BLaER1 treated with 17β-estradiol and CSF1 and Interleukin-3, amounts not matched to agents 10 nM and 100 nM (cell line): ENCODE measurements around the gene FER1L5.
A peak's percentile ranks its signal among the peaks of the same experiment; 100 is the strongest.

Experiments
- H3K27ac ChIP-seq, 11 experiments: shearing (Covaris generic); formaldehyde crosslinking; 2 replicates each; pipeline ENCODE4 v1.8.1; 2022
- H3K27me3 ChIP-seq, 11 experiments: shearing (Covaris generic); formaldehyde crosslinking; 2 replicates each; pipeline ENCODE4 v1.8.1; 2022
- H3K36me3 ChIP-seq, 11 experiments: shearing (Covaris generic); formaldehyde crosslinking; 2 replicates each; pipeline ENCODE4 v1.8.1; 2022
- H3K4me1 ChIP-seq, 10 experiments: shearing (Covaris generic); formaldehyde crosslinking; 2 replicates each; pipeline ENCODE4 v1.8.1; 2022
- H3K4me2 ChIP-seq, 11 experiments: shearing (Covaris generic); formaldehyde crosslinking; 2 replicates each; pipeline ENCODE4 v1.8.1; 2022
- H3K4me3 ChIP-seq, 10 experiments: shearing (Covaris generic); formaldehyde crosslinking; 2 replicates each; pipeline ENCODE4 v1.8.1; 2022
- H3K9ac ChIP-seq, 11 experiments: shearing (Covaris generic); formaldehyde crosslinking; 2 replicates each; pipeline ENCODE4 v1.8.1; 2022
- H3K9me3 ChIP-seq, 11 experiments: shearing (Covaris generic); formaldehyde crosslinking; replicated peaks in 1 of 11; 2 replicates each; pipeline ENCODE4 v1.8.1; 2022
- H4K20me1 ChIP-seq, 11 experiments: shearing (Covaris generic); formaldehyde crosslinking; 2 replicates each; pipeline ENCODE4 v1.8.1; 2022
- Cebpa-rat ChIP-seq, 11 experiments: shearing (Covaris generic); IDR thresholded peaks; 2 replicates each; pipeline ENCODE4 v1.8.1; 2022

Gene FER1L5

GRCh38 chr2:96683307-96683706, 40.7 kb downstream of the FER1L5 start:
- no peak for TF ChIP-seq Cebpa-rat (IDR thresholded peaks at IDR 0.05)
- H4K20me1 ChIP-seq: no peaks in the 10 kb centered on the region
- H3K4me2 ChIP-seq: peak overlapping the region in 8 of 11 experiments; percentile 7 to 63 (median 46); a peak in 8 of 22 replicates
- H3K9me3 ChIP-seq: no peaks in the 10 kb centered on the region
- no peaks in the 10 kb centered on the region for H3K27me3 ChIP-seq
- H3K36me3 ChIP-seq: no peaks in the 10 kb centered on the region
- peaks cover 0 to 46% (median 37%) of the 10 kb centered on the region in 10 experiments; a peak in 14 of 20 replicates for H3K4me1 ChIP-seq
- H3K9ac ChIP-seq: no peak overlapping the region
- H3K27ac ChIP-seq: no peak overlapping the region
- no peak overlapping the region for H3K4me3 ChIP-seq

GRCh38 chr2:96683972-96684820, 41.6 kb downstream of the FER1L5 start:
- H3K4me2 ChIP-seq: peak overlapping the region in 8 of 11 experiments; percentile 18 to 63 (median 50); a peak in 14 of 22 replicates

DNA sequence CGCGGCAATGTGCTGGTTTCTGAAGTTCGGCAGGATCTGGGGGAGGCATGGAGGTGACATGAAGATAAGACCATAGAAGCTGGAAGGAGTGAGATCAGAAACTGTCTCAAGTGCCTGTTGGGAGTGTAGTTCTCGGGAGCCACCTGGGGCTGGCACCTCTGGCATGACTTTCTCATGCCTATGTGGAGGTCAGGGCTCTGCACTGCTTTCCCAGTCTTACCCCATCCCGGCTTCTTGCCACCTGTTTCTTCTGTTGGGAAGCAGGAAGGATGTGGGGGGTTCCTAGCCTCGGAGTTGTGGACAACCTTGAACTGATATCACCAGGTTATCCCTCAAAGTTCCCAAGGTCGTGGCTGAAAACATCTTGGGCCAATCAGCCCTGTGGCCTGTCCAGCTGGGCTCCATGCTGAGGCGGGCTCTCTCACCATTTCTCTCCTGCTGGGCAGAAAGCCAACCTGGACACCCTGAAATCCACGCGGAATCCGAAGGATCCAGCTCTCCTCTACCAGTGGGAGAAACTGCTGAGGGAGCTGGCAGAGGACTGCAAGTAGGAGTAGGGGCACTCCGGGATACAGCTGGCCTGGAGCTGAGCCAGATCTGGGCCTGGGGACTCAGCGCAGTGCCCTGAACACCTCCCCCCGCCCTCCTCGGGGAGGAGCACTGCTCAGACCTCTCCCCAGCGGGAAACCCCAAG, 42.5 kb downstream of the FER1L5 start:
- no peak overlapping the region for H3K9ac ChIP-seq
- H3K27ac ChIP-seq: no peak overlapping the region
- no peaks in the 10 kb centered on the region for H3K27me3 ChIP-seq
- H4K20me1 ChIP-seq: no peaks in the 10 kb centered on the region; a peak in 1 of 22 replicates
- no peak overlapping the region for H3K4me3 ChIP-seq
- H3K36me3 ChIP-seq: no peaks in the 10 kb centered on the region
- H3K4me2 ChIP-seq: peak overlapping the region in 8 of 11 experiments; percentile 18 to 63 (median 50); a peak in 14 of 22 replicates
- H3K9me3 ChIP-seq: no peaks in the 10 kb centered on the region
- no peak for TF ChIP-seq Cebpa-rat (IDR thresholded peaks at IDR 0.05)
- H3K4me1 ChIP-seq: peaks cover 0 to 54% (median 44%) of the 10 kb centered on the region in 10 experiments; a peak in 14 of 20 replicates

More at GRCh38 chr2:96683972-96684820, 41.6 kb downstream of the FER1L5 start:
- H3K9me3 ChIP-seq: no peaks in the 10 kb centered on the region
- H3K9ac ChIP-seq: no peak overlapping the region
- no peaks in the 10 kb centered on the region; a peak in 1 of 22 replicates for H4K20me1 ChIP-seq
- peaks cover 0 to 54% (median 44%) of the 10 kb centered on the region in 10 experiments; a peak in 14 of 20 replicates for H3K4me1 ChIP-seq
- no peak for TF ChIP-seq Cebpa-rat (IDR thresholded peaks at IDR 0.05)
- H3K27me3 ChIP-seq: no peaks in the 10 kb centered on the region
- no peak overlapping the region for H3K27ac ChIP-seq
- no peak overlapping the region for H3K4me3 ChIP-seq
- H3K36me3 ChIP-seq: no peaks in the 10 kb centered on the region

GRCh38 chr2:96685577-96686459, 43.3 kb downstream of the FER1L5 start:
- Histone ChIP-seq H3K27me3 (no peaks in the 10 kb centered on the region), H3K4me3 (no peak overlapping the region), H3K9me3 (no peaks in the 10 kb centered on the region), H4K20me1 (no peaks in the 10 kb centered on the region; a peak in 1 of 22 replicates), H3K4me1 (peaks cover 0 to 54% (median 44%) of the 10 kb centered on the region in 10 experiments; a peak in 14 of 20 replicates), H3K36me3 (no peaks in the 10 kb centered on the region), H3K27ac (no peak overlapping the region), H3K9ac (peak overlapping the region in 1 of 11 experiments; percentile 7; a peak in 1 of 22 replicates), H3K4me2 (peak overlapping the region in 8 of 11 experiments; percentile 10 to 63 (median 50); a peak in 15 of 22 replicates)
- TF ChIP-seq Cebpa-rat (IDR thresholded peaks at IDR 0.05): no peak

GRCh38 chr2:96687266-96687665, 44.7 kb downstream of the FER1L5 start:
- Histone ChIP-seq H3K4me3 (no peak overlapping the region), H4K20me1 (peaks cover 0 to 6% (median 0%) of the 10 kb centered on the region in 11 experiments; a peak in 2 of 22 replicates), H3K36me3 (no peaks in the 10 kb centered on the region), H3K4me1 (peaks cover 0 to 54% (median 44%) of the 10 kb centered on the region in 10 experiments; a peak in 14 of 20 replicates), H3K9ac (no peak overlapping the region), H3K4me2 (no peak overlapping the region), H3K27ac (no peak overlapping the region), H3K27me3 (no peaks in the 10 kb centered on the region), H3K9me3 (no peaks in the 10 kb centered on the region)
- TF ChIP-seq Cebpa-rat (IDR thresholded peaks at IDR 0.05): no peak

- Histone ChIP-seq H3K4me1 (peaks cover 0 to 52% (median 44%) of the 10 kb centered on the region in 10 experiments; a peak in 14 of 20 replicates), H3K27me3 (no peaks in the 10 kb centered on the region), H3K9me3 (no peaks in the 10 kb centered on the region), H3K27ac (no peak overlapping the region), H3K9ac (no peak overlapping the region), H4K20me1 (peaks cover 0 to 6% (median 0%) of the 10 kb centered on the region in 11 experiments; a peak in 2 of 22 replicates), H3K4me2 (peak overlapping the region in 7 of 11 experiments; percentile 7 to 31 (median 18); a peak in 6 of 22 replicates), H3K4me3 (no peak overlapping the region), H3K36me3 (no peaks in the 10 kb centered on the region)
- TF ChIP-seq Cebpa-rat (IDR thresholded peaks at IDR 0.05): no peak
Observed at GRCh38 chr2:96687711-96688640, 45.4 kb downstream of the FER1L5 start.

GRCh38 chr2:96688649-96689430, 46.3 kb downstream of the FER1L5 start:
- TF ChIP-seq Cebpa-rat (IDR thresholded peaks at IDR 0.05): no peak

More at GRCh38 chr2:96688649-96689430, 46.3 kb downstream of the FER1L5 start:
- Histone ChIP-seq H3K4me1 (peaks cover 0 to 47% (median 40%) of the 10 kb centered on the region in 10 experiments; a peak in 14 of 20 replicates), H3K4me2 (peak overlapping the region in 7 of 11 experiments; percentile 7 to 31 (median 18); a peak in 7 of 22 replicates), H3K4me3 (no peak overlapping the region), H3K9ac (no peak overlapping the region), H3K36me3 (no peaks in the 10 kb centered on the region), H3K27me3 (no peaks in the 10 kb centered on the region), H4K20me1 (peaks cover 0 to 6% (median 0%) of the 10 kb centered on the region in 11 experiments; a peak in 2 of 22 replicates), H3K27ac (no peak overlapping the region), H3K9me3 (no peaks in the 10 kb centered on the region)
